ENCODE results near the gene RAD51B.
"Not testable (repeated sequence)": the region's sequence is repeated elsewhere in the genome, so short reads cannot be mapped to it uniquely, and the experiment has no call there.

The RAD51B gene

GRCh38 chr14:68284333-68284732 is 464.8 kb downstream of the RAD51B start:
- no peak for FAIRE-seq

GRCh38 chr14:68284834-68285233 is 465.3 kb downstream of the RAD51B start:
- FAIRE-seq = no peak

- no peak for FAIRE-seq
Observed at GRCh38 chr14:68285421-68286179, 466.0 kb downstream of the RAD51B start.

- FAIRE-seq = no peak
Observed at GRCh38 chr14:68286667-68287066, 467.1 kb downstream of the RAD51B start.

- FAIRE-seq = not testable (repeated sequence)
Observed at GRCh38 chr14:68289452-68289851, 469.9 kb downstream of the RAD51B start.

- no peak for FAIRE-seq
Observed at GRCh38 chr14:68291820-68292219, 472.2 kb downstream of the RAD51B start.

GRCh38 chr14:68292441-68293215 is 473.0 kb downstream of the RAD51B start:
- FAIRE-seq = no peak

- FAIRE-seq = no peak
Observed at GRCh38 chr14:68293404-68293803, 473.8 kb downstream of the RAD51B start.

GRCh38 chr14:68295316-68295816 is 475.8 kb downstream of the RAD51B start:
- no peak for FAIRE-seq

GRCh38 chr14:68297039-68297438 is 477.5 kb downstream of the RAD51B start:
- FAIRE-seq = no peak

- FAIRE-seq = no peak
Observed at GRCh38 chr14:68297876-68298468, 478.4 kb downstream of the RAD51B start.

GRCh38 chr14:68300608-68301007 is 481.0 kb downstream of the RAD51B start:
- FAIRE-seq = no peak

GRCh38 chr14:68301219-68301618 is 481.6 kb downstream of the RAD51B start:
- FAIRE-seq = no peak

GRCh38 chr14:68302938-68303337 is 483.4 kb downstream of the RAD51B start:
- not testable (repeated sequence) for FAIRE-seq

GRCh38 chr14:68305738-68306137 is 486.2 kb downstream of the RAD51B start:
- FAIRE-seq = no peak

- FAIRE-seq = no peak
Observed at GRCh38 chr14:68306265-68306933, 486.8 kb downstream of the RAD51B start.

- FAIRE-seq = no peak
Observed at GRCh38 chr14:68306934-68307789, 487.6 kb downstream of the RAD51B start.

GRCh38 chr14:68307790-68308168 is 488.2 kb downstream of the RAD51B start:
- FAIRE-seq = no peak

GRCh38 chr14:68308726-68309520 is 489.3 kb downstream of the RAD51B start:
- FAIRE-seq = no peak

- FAIRE-seq = no peak
Observed at GRCh38 chr14:68309616-68310015, 490.0 kb downstream of the RAD51B start.

GRCh38 chr14:68312300-68312699 is 492.7 kb downstream of the RAD51B start:
- no peak for FAIRE-seq
